NOMO-1 treated with DMSO at 0.1 percent for 48 hours (cell line): Measurements from ENCODE around the gene CAPN10.

Experiments used
- DNase-seq: peaks from one replicate; lab custom pipeline; 2025; ENCODE audit not compliant: unreplicated experiment; lab: John Stamatoyannopoulos, UW

Gene CAPN10

GRCh38 chr2:240622531-240623235 lies 36.1 kb downstream of the CAPN10 start:
- no peak for DNase-seq

- DNase-seq, result no peak
Observed at GRCh38 chr2:240623531-240624010, 37.0 kb downstream of the CAPN10 start.

GRCh38 chr2:240624011-240624949 lies 37.7 kb downstream of the CAPN10 start:
- peak; percentile 49 for DNase-seq

- peak; percentile 95 for DNase-seq
Observed at GRCh38 chr2:240624950-240625621, 38.6 kb downstream of the CAPN10 start, which contains the start of gene GPR35. TSS of gene GPR35 (plus strand) at chr2:240625480. CDS start at chr2:240629953, 4,473 bp downstream.

GRCh38 chr2:240626531-240627300 lies 40.2 kb downstream of the CAPN10 start:
- peak; percentile 88 for DNase-seq

- no peak for DNase-seq
Observed at GRCh38 chr2:240627736-240628506, 41.4 kb downstream of the CAPN10 start.

GRCh38 chr2:240628507-240628807 lies 41.9 kb downstream of the CAPN10 start:
- DNase-seq, result no peak

- no peak for DNase-seq
Observed at GRCh38 chr2:240628808-240629618, 42.5 kb downstream of the CAPN10 start.

- DNase-seq, result no peak
Observed at GRCh38 chr2:240629619-240629967, 43.1 kb downstream of the CAPN10 start.

GRCh38 chr2:240629968-240630770 lies 43.6 kb downstream of the CAPN10 start:
- no peak for DNase-seq

GRCh38 chr2:240630771-240631547 lies 44.4 kb downstream of the CAPN10 start:
- DNase-seq, result no peak

GRCh38 chr2:240631548-240632305 lies 45.2 kb downstream of the CAPN10 start:
- no peak for DNase-seq

GRCh38 chr2:240632306-240632721 lies 45.8 kb downstream of the CAPN10 start:
- DNase-seq, result no peak

GRCh38 chr2:240635121-240635997 lies 48.8 kb downstream of the CAPN10 start:
- no peak for DNase-seq

- peak; percentile 13 for DNase-seq
Observed at GRCh38 chr2:240635998-240636547, 49.5 kb downstream of the CAPN10 start.
